Naive thymus-derived CD4-positive, alpha-beta T cell (primary cell): ENCODE results near the gene SMCR8. TPM values are rescaled to one million over a fixed set of nuclear protein-coding genes. Genes with fewer than 3 reads are reported as not detected.

Experiments used
- ATAC-seq: fragments of 150-1000 bp; cut with Tn5 transposase; 2 replicates; pipeline ENCODE4 v1.10.0; 2021; ENCODE audit warnings: mild to moderate bottlenecking, moderate library complexity
- CTCF ChIA-PET: fragments of 350-600 bp; sonication (Branson Sonifier 250); formaldehyde crosslinking; loops from one replicate; lab custom pipeline; 2021; ENCODE audit warnings: antibody characterized with exemption; lab: Charles Lee
- POLR2A ChIA-PET: fragments of 350-600 bp; sonication (Branson Sonifier 250); formaldehyde crosslinking; loops from one replicate; lab custom pipeline; 2021; ENCODE audit warnings: antibody characterized with exemption, inconsistent platforms; lab: Charles Lee
- DNase-seq, 9 donors: peaks; one replicate each; pipeline versions ENCODE4 v3.0.0 to v3.0.0-alpha.2; 2020 to 2022; ENCODE audit warnings: mixed read lengths in 1 of 9
- H3K27ac ChIP-seq: one replicate; pipeline ENCODE4 v1.7.0; 2013; ENCODE audit warnings: mild to moderate bottlenecking, low read depth, low read length, moderate library complexity
- H3K27me3 ChIP-seq, 2 donors: one replicate each; pipeline ENCODE4 v1.7.0; 2013; ENCODE audit warnings: low read length in 2 of 2, mild to moderate bottlenecking in 2 of 2, moderate library complexity in 2 of 2; ENCODE audit not compliant: control insufficient read depth in 2 of 2, insufficient read depth in 2 of 2
- H3K36me3 ChIP-seq, 3 experiments: 1 replicate in 2 of 3; 2 replicates in 1 of 3; pipeline ENCODE4 v1.7.0; 2013; ENCODE audit warnings: low read length in 3 of 3, mild to moderate bottlenecking in 3 of 3, moderate library complexity in 1 of 3; ENCODE audit not compliant: insufficient read depth in 3 of 3, control insufficient read depth in 2 of 3
- H3K4me1 ChIP-seq, 2 donors: one replicate each; pipeline ENCODE4 v1.7.0; 2013; ENCODE audit warnings: low read length in 2 of 2, mild to moderate bottlenecking in 2 of 2, moderate library complexity in 1 of 2; ENCODE audit not compliant: control insufficient read depth in 2 of 2, insufficient read depth in 2 of 2
- H3K4me3 ChIP-seq: 2 replicates; pipeline ENCODE4 v1.7.0; 2013; ENCODE audit warnings: mild to moderate bottlenecking, low read length
- H3K9me3 ChIP-seq, 3 experiments: 1 replicate in 2 of 3; 2 replicates in 1 of 3; pipeline ENCODE4 v1.7.0; 2013; ENCODE audit warnings: low read length in 3 of 3; ENCODE audit not compliant: control insufficient read depth in 2 of 3
- H3K27ac Mint-ChIP-seq, 9 donors: one replicate each; pipeline ENCODE4 v1.8.0; 2020 to 2022; ENCODE audit warnings: mixed read lengths in 9 of 9, mild to moderate bottlenecking in 8 of 9, moderate library complexity in 5 of 9, inconsistent platforms in 2 of 9
- H3K27me3 Mint-ChIP-seq, 5 donors: one replicate each; pipeline ENCODE4 v1.8.0; 2021 to 2022; ENCODE audit warnings: mixed read lengths in 5 of 5, mild to moderate bottlenecking in 1 of 5
- H3K36me3 Mint-ChIP-seq, 5 donors: one replicate each; pipeline ENCODE4 v1.8.0; 2020 to 2022; ENCODE audit warnings: mixed read lengths in 5 of 5, mild to moderate bottlenecking in 3 of 5, inconsistent platforms in 1 of 5
- H3K4me1 Mint-ChIP-seq, 7 donors: one replicate each; pipeline ENCODE4 v1.8.0; 2020 to 2022; ENCODE audit warnings: mixed read lengths in 7 of 7, mild to moderate bottlenecking in 3 of 7, inconsistent platforms in 1 of 7
- H3K4me3 Mint-ChIP-seq, 10 donors: one replicate each; pipeline ENCODE4 v1.8.0; 2020 to 2022; ENCODE audit warnings: mild to moderate bottlenecking in 10 of 10, mixed read lengths in 10 of 10, moderate library complexity in 6 of 10, inconsistent platforms in 2 of 10
- H3K9me3 Mint-ChIP-seq, 11 donors: one replicate each; pipeline ENCODE4 v1.8.0; 2020 to 2022; ENCODE audit warnings: mixed read lengths in 11 of 11, mild to moderate bottlenecking in 4 of 11, inconsistent platforms in 1 of 11, moderate library complexity in 1 of 11
- intact Hi-C, 2 donors: fragments of 100-400 bp; cut with micrococcal nuclease; formaldehyde crosslinking; loops; one replicate each; pipeline ENCODE4 v1.15.1; 2023
- polyA plus RNA-seq, 2 donors: library from polyadenylated mRNA; unstranded; fragments of 300-500 nt; fragmentation: Illumina TruSeq; gene quantifications; one replicate each; pipeline ENCODE4 v1.2.3, GENCODE V29; 2021
- total RNA-seq, 6 experiments: library from RNA in 5 of 6; stranded (reverse) in 5 of 6; gene quantifications; 1 replicate in 5 of 6; 2 replicates in 1 of 6; pipeline ENCODE4 v1.2.3 and lab custom pipeline; 2021 to 2026

SMCR8 gene
- total and polyA plus RNA-seq, 7 experiments from 2014 or later = 5.2 to 61.7 (median 41.7) TPM

DNA sequence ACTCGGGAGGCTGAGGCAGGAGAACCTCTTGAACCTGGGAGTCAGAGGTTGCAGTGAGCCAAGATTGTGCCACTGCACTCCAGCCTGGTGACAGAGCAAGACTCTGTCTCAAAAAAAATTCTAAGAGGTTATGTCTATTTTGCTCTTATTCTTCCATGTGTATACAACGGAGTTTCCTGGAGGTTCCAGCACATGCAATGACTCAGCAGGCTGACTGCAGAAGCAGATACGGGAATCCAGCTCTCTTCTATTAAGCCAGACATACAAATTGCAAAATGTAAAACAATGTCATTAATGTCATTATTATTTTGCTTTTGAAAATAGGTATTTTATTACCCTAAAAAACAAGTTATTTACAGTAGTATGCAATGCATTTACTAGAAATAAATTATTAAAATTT, 36.2 kb upstream of the SMCR8 start:
- H3K27ac ChIP-seq = no peak overlapping the region
- ChIA-PET POLR2A (no interaction called here), CTCF (no interaction called here)
- H3K27ac Mint-ChIP-seq = no peak overlapping the region
- intact Hi-C loops = no loop called here
- H3K4me3 ChIP-seq = no peak overlapping the region
- no peaks in the 10 kb centered on the region for H3K27me3 ChIP-seq
- H3K27me3 Mint-ChIP-seq = no peaks in the 10 kb centered on the region
- H3K4me3 Mint-ChIP-seq = no peak overlapping the region
- H3K36me3 ChIP-seq = peaks cover 5 to 80% (median 11%) of the 10 kb centered on the region in 3 experiments
- H3K4me1 ChIP-seq = no peaks in the 10 kb centered on the region
- peaks cover 0 to 38% (median 5%) of the 10 kb centered on the region in 5 donors for H3K36me3 Mint-ChIP-seq
- DNase-seq (no peak), ATAC-seq (no peak)
- H3K4me1 Mint-ChIP-seq = no peaks in the 10 kb centered on the region
- no peaks in the 10 kb centered on the region for H3K9me3 ChIP-seq
- H3K9me3 Mint-ChIP-seq = no peaks in the 10 kb centered on the region

DNA sequence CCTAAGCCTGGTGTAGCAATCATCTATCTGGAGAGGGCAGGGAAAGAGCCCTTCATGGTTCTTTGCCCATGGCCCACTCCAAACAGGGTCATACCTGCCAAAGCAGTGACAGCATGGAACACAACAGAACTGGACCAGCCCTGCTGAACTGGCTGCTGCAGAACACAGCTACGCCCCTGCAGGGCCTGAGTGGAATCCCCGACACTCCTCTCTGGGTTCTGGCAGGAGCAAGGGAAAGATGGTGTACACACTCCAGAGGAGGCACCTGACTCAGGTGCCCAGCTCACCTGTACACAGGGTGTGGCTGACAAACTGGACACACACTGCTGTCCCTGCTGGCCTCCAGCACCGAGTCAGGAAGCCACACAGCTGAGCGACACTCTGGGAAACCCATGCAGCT, 34.8 kb upstream of the SMCR8 start:
- Histone ChIP-seq H3K4me3 (no peak overlapping the region), H3K9me3 (no peaks in the 10 kb centered on the region), H3K27me3 (no peaks in the 10 kb centered on the region), H3K36me3 (peaks cover 5 to 83% (median 13%) of the 10 kb centered on the region in 3 experiments), H3K4me1 (no peaks in the 10 kb centered on the region), H3K27ac (no peak overlapping the region)
- ATAC-seq (no peak), DNase-seq (no peak)
- Mint-ChIP-seq H3K9me3 (no peaks in the 10 kb centered on the region), H3K4me3 (no peak overlapping the region), H3K36me3 (peaks cover 0 to 40% (median 13%) of the 10 kb centered on the region in 5 donors), H3K27me3 (no peaks in the 10 kb centered on the region), H3K4me1 (no peaks in the 10 kb centered on the region), H3K27ac (no peak overlapping the region)
- intact Hi-C loops = no loop called here
- ChIA-PET POLR2A (no interaction called here), CTCF (no interaction called here)

DNA sequence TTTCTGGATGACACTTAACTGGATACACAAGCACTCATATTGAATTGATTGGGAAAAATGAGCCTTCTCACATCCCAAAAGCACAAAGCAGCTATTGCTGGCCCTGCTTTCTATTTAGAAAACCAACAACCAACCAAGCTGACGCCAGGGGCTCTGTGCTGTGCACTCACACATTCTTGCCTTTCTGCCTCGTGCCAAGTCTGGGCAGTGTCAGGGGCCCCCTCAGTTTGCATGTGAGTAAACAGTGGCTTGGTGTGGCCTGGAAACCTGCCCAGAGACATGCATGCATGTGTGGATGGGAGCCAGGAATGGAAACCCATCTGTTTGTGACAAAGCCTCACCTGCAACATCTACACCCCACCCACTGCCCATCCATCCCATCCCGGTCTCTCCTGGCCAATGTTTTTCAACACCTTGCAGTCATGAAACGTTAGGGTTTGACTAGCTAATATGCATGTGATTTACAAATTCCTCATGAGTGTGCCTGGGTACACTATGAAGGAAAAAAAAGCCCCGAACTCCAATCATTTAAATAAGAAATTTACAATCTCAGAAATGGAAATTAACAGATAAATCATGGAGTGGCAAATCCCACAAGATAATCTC, 34.2 kb upstream of the SMCR8 start:
- peaks cover 5 to 90% (median 18%) of the 10 kb centered on the region in 3 experiments for H3K36me3 ChIP-seq
- intact Hi-C loops = no loop called here
- Mint-ChIP-seq H3K9me3 (no peaks in the 10 kb centered on the region), H3K27me3 (no peaks in the 10 kb centered on the region), H3K4me3 (no peak overlapping the region), H3K36me3 (peaks cover 0 to 47% (median 18%) of the 10 kb centered on the region in 5 donors), H3K27ac (peak overlapping the region in 1 of 9 donors; percentile 1), H3K4me1 (no peaks in the 10 kb centered on the region)
- H3K4me1 ChIP-seq = no peaks in the 10 kb centered on the region
- ChIA-PET CTCF (no interaction called here), POLR2A (no interaction called here)
- no peaks in the 10 kb centered on the region for H3K27me3 ChIP-seq
- ATAC-seq (no peak), DNase-seq (no peak)
- H3K9me3 ChIP-seq = no peaks in the 10 kb centered on the region
- H3K4me3 ChIP-seq = no peak overlapping the region
- no peak overlapping the region for H3K27ac ChIP-seq

DNA sequence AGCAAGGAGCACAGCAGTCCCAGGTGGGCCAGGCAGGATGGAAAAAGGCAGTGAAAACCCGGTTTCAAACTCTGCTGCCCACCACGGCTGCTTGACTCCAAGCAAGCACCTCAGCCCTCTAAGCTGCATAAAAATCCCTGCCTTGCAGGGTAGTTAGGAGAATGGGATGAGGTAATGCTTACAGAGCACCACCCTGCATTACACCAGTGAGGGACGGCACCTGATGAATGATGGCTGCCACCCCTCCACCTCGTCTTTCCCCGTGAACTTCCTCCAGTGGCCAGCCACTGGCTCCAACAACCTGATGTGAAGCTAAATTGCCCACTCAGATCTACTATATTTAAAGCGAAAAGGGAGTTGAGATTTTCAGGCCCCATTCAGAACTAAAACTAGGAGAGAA, 33.3 kb upstream of the SMCR8 start:
- no peaks in the 10 kb centered on the region for H3K27me3 Mint-ChIP-seq
- Histone ChIP-seq H3K36me3 (peaks cover 10 to 89% (median 18%) of the 10 kb centered on the region in 3 experiments), H3K27me3 (no peaks in the 10 kb centered on the region), H3K27ac (no peak overlapping the region), H3K4me1 (no peaks in the 10 kb centered on the region), H3K9me3 (no peaks in the 10 kb centered on the region), H3K4me3 (no peak overlapping the region)
- DNase-seq (no peak), ATAC-seq (no peak)
- no peak overlapping the region for H3K4me3 Mint-ChIP-seq
- peaks cover 0 to 2% (median 0%) of the 10 kb centered on the region in 11 donors for H3K9me3 Mint-ChIP-seq
- peaks cover 0 to 51% (median 17%) of the 10 kb centered on the region in 5 donors for H3K36me3 Mint-ChIP-seq
- ChIA-PET CTCF (no interaction called here), POLR2A (interaction anchor here (0.5 kb wide), 1 partner anchor 26 kb away, joined by 5 read pairs; no protein-coding TSS in a partner anchor)
- intact Hi-C loops = no loop called here
- no peak overlapping the region for H3K27ac Mint-ChIP-seq
- no peaks in the 10 kb centered on the region for H3K4me1 Mint-ChIP-seq

DNA sequence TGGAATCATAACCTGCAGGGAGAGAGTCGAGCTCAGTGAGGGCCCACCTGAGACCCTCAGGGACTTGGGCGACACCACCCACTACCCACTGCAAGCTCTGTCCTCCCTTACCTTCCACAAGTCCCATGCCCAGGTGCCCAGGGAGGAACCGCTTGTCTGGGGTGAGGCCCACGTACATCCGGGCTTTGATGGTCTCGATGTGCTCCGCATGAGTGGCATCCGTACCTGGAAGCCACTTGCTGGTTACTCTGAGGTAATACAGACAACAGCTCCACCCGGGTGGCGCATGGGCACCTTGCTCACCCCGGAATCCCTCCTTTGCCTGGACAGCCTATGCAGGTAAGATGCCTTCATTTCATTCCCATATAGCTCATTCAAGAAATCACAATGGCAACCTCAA, 29.8 kb upstream of the SMCR8 start:
- Mint-ChIP-seq H3K27me3 (no peaks in the 10 kb centered on the region), H3K4me1 (no peaks in the 10 kb centered on the region), H3K36me3 (peaks cover 5 to 53% (median 22%) of the 10 kb centered on the region in 5 donors), H3K27ac (no peak overlapping the region), H3K4me3 (no peak overlapping the region), H3K9me3 (peaks cover 0 to 2% (median 0%) of the 10 kb centered on the region in 11 donors)
- H3K27ac ChIP-seq = no peak overlapping the region
- H3K36me3 ChIP-seq = peaks cover 16 to 90% (median 27%) of the 10 kb centered on the region in 3 experiments
- no peaks in the 10 kb centered on the region for H3K4me1 ChIP-seq
- POLR2A ChIA-PET = no interaction called here
- no peak for ATAC-seq
- no peak for DNase-seq
- no peaks in the 10 kb centered on the region for H3K9me3 ChIP-seq
- intact Hi-C loops = no loop called here
- H3K27me3 ChIP-seq = no peaks in the 10 kb centered on the region
- CTCF ChIA-PET = interaction anchor here (0.6 kb wide), 1 partner anchor 282 kb away, joined by 4 read pairs; no protein-coding TSS in a partner anchor
- no peak overlapping the region for H3K4me3 ChIP-seq

DNA sequence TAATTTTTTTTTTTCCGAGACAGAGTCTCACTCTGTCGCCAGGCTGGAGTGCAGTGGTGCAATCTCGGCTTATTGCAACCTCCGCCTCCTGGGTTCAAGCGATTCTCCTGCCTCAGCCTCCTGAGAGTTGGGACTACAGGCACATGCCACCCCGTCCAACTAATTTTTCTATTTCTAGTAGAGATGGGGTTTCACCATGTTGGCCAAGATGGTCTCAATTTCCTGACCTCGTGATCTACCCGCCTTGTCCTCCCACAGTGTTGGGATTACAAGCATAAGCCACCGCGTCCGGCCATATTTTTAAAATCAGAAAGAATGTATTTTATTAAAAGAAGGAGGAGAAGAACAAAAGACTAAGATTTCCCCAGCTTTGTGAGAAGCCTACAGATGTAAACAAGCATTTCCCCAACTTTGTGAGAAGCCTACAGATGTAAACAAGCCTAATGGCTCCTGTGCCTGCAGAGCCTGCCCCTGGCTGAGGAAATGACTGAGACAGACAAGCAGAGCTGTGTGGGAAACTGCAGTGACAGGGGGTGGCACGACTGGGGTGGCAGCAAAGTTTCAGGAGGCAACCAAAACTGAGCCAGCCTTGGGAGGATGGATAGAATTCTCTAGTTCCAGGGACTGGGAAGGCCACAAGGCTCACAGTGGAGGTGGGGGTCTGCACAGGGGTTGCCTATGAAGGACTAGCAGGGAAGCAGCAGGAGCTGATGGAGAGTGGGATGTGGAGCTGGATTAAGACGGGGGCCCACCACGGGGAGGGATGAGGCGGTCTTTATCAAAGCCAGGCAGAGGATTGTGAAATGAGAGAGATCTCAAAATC, 23.2 kb upstream of the SMCR8 start:
- intact Hi-C loops = no loop called here
- H3K9me3 ChIP-seq = no peaks in the 10 kb centered on the region
- H3K27ac ChIP-seq = no peak overlapping the region
- Mint-ChIP-seq H3K27ac (peak overlapping the region in 1 of 9 donors; percentile 25), H3K36me3 (peaks cover 5 to 38% (median 13%) of the 10 kb centered on the region in 5 donors), H3K9me3 (no peaks in the 10 kb centered on the region), H3K4me1 (peaks cover 0 to 2% (median 0%) of the 10 kb centered on the region in 7 donors), H3K27me3 (no peaks in the 10 kb centered on the region), H3K4me3 (no peak overlapping the region)
- ATAC-seq (no peak), DNase-seq (no peak)
- POLR2A ChIA-PET = no interaction called here
- peaks cover 10 to 58% (median 13%) of the 10 kb centered on the region in 3 experiments for H3K36me3 ChIP-seq
- no peaks in the 10 kb centered on the region for H3K4me1 ChIP-seq
- no peak overlapping the region for H3K4me3 ChIP-seq
- no peaks in the 10 kb centered on the region for H3K27me3 ChIP-seq
- CTCF ChIA-PET = no interaction called here
